Measurements from ENCODE around the gene PRPH. TPM values are rescaled to one million over a fixed set of nuclear protein-coding genes. Genes with fewer than 3 reads are reported as not detected.
"Not testable (repeated sequence)": the region's sequence is repeated elsewhere in the genome, so short reads cannot be mapped to it uniquely, and the experiment has no call there.

PRPH gene
- total RNA-seq, 1 experiment from 2014 or later: not detected

DNA sequence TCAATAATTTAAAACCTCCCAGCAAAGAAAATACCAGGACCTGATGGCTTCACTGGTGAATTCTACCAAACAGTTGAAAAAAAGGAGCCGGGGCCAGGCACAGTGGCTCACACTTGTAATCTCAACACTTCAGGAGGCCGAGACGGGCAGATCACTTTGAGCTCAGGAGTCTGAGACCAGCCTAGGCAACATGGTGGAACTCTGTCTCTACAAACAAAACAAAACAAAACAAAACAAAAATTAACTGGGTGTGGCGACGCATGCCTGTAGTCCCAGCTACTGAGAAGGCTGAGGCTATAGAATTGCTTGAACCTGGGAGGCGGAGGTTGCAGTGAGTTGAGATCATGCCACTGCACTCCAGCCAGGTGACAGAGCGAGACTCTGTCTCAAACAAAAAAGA, 14.4 kb downstream of the PRPH start:
- TF ChIP-seq EZH2 (IDR thresholded peaks at IDR 0.05; ENCODE audit: borderline replicate concordance, low read depth, low read length, poor library complexity, severe bottlenecking): no peak
- TF ChIP-seq, protein P1, sequence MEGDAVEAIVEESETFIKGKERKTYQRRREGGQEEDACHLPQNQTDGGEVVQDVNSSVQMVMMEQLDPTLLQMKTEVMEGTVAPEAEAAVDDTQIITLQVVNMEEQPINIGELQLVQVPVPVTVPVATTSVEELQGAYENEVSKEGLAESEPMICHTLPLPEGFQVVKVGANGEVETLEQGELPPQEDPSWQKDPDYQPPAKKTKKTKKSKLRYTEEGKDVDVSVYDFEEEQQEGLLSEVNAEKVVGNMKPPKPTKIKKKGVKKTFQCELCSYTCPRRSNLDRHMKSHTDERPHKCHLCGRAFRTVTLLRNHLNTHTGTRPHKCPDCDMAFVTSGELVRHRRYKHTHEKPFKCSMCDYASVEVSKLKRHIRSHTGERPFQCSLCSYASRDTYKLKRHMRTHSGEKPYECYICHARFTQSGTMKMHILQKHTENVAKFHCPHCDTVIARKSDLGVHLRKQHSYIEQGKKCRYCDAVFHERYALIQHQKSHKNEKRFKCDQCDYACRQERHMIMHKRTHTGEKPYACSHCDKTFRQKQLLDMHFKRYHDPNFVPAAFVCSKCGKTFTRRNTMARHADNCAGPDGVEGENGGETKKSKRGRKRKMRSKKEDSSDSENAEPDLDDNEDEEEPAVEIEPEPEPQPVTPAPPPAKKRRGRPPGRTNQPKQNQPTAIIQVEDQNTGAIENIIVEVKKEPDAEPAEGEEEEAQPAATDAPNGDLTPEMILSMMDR (conservative IDR thresholded peaks at IDR 0.05; ENCODE audit: low read depth, low read length): no peak

DNA sequence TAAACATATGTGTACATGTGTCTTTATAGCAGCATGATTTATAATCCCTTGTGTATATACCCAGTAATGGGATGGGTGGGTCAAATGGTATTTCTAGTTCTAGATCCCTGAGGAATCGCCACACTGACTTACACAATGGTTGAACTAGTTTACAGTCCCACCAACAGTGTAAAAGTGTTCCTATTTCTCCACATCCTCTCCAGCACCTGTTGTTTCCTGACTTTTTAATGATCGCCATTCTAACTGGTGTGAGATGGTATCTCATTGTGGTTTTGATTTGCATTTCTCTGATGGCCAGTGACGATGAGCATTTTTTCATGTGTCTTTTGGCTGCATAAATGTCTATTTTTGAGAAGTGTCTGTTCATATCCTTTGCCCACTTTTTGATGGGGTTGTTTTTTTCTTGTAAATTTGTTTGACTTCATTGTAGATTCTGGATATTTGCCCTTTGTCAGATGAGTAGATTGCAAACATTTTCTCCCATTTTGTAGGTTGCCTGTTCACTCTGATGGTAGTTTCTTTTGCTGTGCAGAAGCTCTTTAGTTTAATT, 15.6 kb downstream of the PRPH start:
- CTCF ChIA-PET; intact Hi-C loops (cut with micrococcal nuclease; ENCODE audit: unreplicated experiment); H3K27me3 ChIP-seq (replicated peaks; ENCODE audit: insufficient read depth, low read depth, low read length, poor library complexity); H3K36me3 ChIP-seq (ENCODE audit: insufficient read depth, low read length, poor library complexity, severe bottlenecking); DNase-seq (ENCODE audit: low spot score); H3K4me3 ChIP-seq (ENCODE audit: low read depth, low read length, poor library complexity, severe bottlenecking); POLR2A ChIA-PET (ENCODE audit: low non-redundant PET); H3K9me3 ChIP-seq (ENCODE audit: low read depth, low read length, poor library complexity, severe bottlenecking); H3K27ac ChIP-seq (ENCODE audit: low read depth, low read length, poor library complexity, severe bottlenecking); H3K4me1 ChIP-seq (ENCODE audit: insufficient read depth, low read length, poor library complexity, severe bottlenecking); BruUV-seq (replicated peaks): not testable (repeated sequence)

More for the DNA sequence above, 14.4 kb downstream of the PRPH start:
- no peak for DNase-seq (ENCODE audit: low spot score)
- intact Hi-C loops (cut with micrococcal nuclease; ENCODE audit: unreplicated experiment): no loop called here
- H3K4me3 ChIP-seq (ENCODE audit: low read depth, low read length, poor library complexity, severe bottlenecking): no peak overlapping the region
- ChIA-PET CTCF (interaction anchor here (0.7 kb wide), 1 partner anchor 272 kb away, joined by 3 read pairs; no protein-coding TSS in a partner anchor), POLR2A (ENCODE audit: low non-redundant PET) (no interaction called here)
- H3K27ac ChIP-seq (ENCODE audit: low read depth, low read length, poor library complexity, severe bottlenecking): no peak overlapping the region
- no peaks in the 10 kb centered on the region for H3K36me3 ChIP-seq (ENCODE audit: insufficient read depth, low read length, poor library complexity, severe bottlenecking)
- H3K9me3 ChIP-seq (ENCODE audit: low read depth, low read length, poor library complexity, severe bottlenecking): no peaks in the 10 kb centered on the region
- BruUV-seq (replicated peaks): no TSS peak
- no peaks in the 10 kb centered on the region for H3K27me3 ChIP-seq (replicated peaks; ENCODE audit: insufficient read depth, low read depth, low read length, poor library complexity)
- H3K4me1 ChIP-seq (ENCODE audit: insufficient read depth, low read length, poor library complexity, severe bottlenecking): no peaks in the 10 kb centered on the region

GRCh38 chr12:49314811-49315210, 19.9 kb downstream of the PRPH start:
- no peak overlapping the region for H3K27ac ChIP-seq (ENCODE audit: low read depth, low read length, poor library complexity, severe bottlenecking)
- H3K36me3 ChIP-seq (ENCODE audit: insufficient read depth, low read length, poor library complexity, severe bottlenecking): no peaks in the 10 kb centered on the region
- ChIA-PET POLR2A (ENCODE audit: low non-redundant PET) (no interaction called here), CTCF (no interaction called here)
- H3K9me3 ChIP-seq (ENCODE audit: low read depth, low read length, poor library complexity, severe bottlenecking): no peaks in the 10 kb centered on the region
- TF ChIP-seq, protein P1 (conservative IDR thresholded peaks at IDR 0.05; ENCODE audit: low read depth, low read length): no peak
- no peak for TF ChIP-seq EZH2 (IDR thresholded peaks at IDR 0.05; ENCODE audit: borderline replicate concordance, low read depth, low read length, poor library complexity, severe bottlenecking)
- no peak for DNase-seq (ENCODE audit: low spot score)
- no peaks in the 10 kb centered on the region for H3K27me3 ChIP-seq (replicated peaks; ENCODE audit: insufficient read depth, low read depth, low read length, poor library complexity)
- intact Hi-C loops (cut with micrococcal nuclease; ENCODE audit: unreplicated experiment): no loop called here
- no TSS peak for BruUV-seq (replicated peaks)
- H3K4me3 ChIP-seq (ENCODE audit: low read depth, low read length, poor library complexity, severe bottlenecking): no peak overlapping the region
- H3K4me1 ChIP-seq (ENCODE audit: insufficient read depth, low read length, poor library complexity, severe bottlenecking): no peaks in the 10 kb centered on the region

DNA sequence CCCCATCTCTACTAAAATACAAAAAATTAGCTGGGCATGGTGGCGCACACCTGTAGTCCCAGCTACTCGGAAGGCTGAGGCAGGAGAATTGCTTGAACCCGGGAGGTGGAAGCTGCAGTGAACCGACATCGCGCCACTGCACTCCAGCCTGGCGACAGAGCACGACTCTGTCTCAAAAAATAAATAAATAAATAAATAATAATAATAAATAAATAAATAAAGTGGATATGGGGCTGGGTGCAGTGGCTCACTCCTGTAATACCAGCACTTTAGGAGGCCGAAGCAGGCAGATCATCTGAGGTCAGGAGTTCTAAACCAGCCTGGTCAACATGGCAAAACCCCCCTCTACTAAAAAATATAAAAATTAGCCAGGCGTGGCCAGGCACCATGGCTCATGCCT, 22.2 kb downstream of the PRPH start:
- intact Hi-C loops (cut with micrococcal nuclease; ENCODE audit: unreplicated experiment); H3K4me3 ChIP-seq (ENCODE audit: low read depth, low read length, poor library complexity, severe bottlenecking); H3K4me1 ChIP-seq (ENCODE audit: insufficient read depth, low read length, poor library complexity, severe bottlenecking); H3K27ac ChIP-seq (ENCODE audit: low read depth, low read length, poor library complexity, severe bottlenecking); H3K36me3 ChIP-seq (ENCODE audit: insufficient read depth, low read length, poor library complexity, severe bottlenecking); BruUV-seq (replicated peaks); H3K9me3 ChIP-seq (ENCODE audit: low read depth, low read length, poor library complexity, severe bottlenecking); H3K27me3 ChIP-seq (replicated peaks; ENCODE audit: insufficient read depth, low read depth, low read length, poor library complexity); CTCF ChIA-PET; DNase-seq (ENCODE audit: low spot score); POLR2A ChIA-PET (ENCODE audit: low non-redundant PET): not testable (repeated sequence)

DNA sequence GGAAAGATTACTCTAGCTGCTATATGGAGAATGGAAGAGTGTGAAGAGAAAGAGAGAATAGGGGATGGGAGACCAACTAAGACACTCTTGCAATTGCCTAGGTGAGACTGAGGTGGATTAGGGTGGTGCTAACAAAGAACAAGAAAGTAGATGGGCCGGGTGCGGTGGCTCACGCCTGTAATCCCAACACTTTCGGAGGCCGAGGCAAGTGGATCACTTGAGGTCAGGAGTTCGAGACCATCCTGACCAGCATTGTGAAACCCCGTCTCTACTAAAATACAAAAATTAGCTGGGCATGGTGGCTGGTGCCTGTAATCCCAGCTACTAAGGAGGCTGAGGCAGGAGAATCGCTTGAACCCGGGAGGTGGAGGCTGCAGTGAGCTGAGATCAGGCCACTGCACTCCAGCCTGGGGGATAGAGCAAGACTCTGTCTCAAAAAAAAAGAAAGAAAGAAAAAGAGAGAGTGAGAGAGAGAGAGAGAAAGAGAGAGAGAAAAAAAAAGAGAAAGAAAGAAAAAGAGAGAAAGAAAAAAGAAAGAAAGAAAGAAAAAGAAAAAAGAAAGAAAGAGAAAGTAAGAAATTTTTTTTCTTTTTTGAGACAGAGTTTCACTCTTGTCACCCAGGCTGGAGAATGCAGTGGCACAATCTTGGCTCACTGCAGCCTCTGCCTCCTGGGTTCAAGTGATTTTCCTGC, 25.6 kb downstream of the PRPH start:
- POLR2A ChIA-PET (ENCODE audit: low non-redundant PET); BruUV-seq (replicated peaks); H3K27me3 ChIP-seq (replicated peaks; ENCODE audit: insufficient read depth, low read depth, low read length, poor library complexity); CTCF ChIA-PET; H3K27ac ChIP-seq (ENCODE audit: low read depth, low read length, poor library complexity, severe bottlenecking); H3K4me3 ChIP-seq (ENCODE audit: low read depth, low read length, poor library complexity, severe bottlenecking); DNase-seq (ENCODE audit: low spot score); H3K9me3 ChIP-seq (ENCODE audit: low read depth, low read length, poor library complexity, severe bottlenecking); intact Hi-C loops (cut with micrococcal nuclease; ENCODE audit: unreplicated experiment): not testable (repeated sequence)
- peaks cover 13% of the 10 kb centered on the region for H3K4me1 ChIP-seq (ENCODE audit: insufficient read depth, low read length, poor library complexity, severe bottlenecking)
- H3K36me3 ChIP-seq (ENCODE audit: insufficient read depth, low read length, poor library complexity, severe bottlenecking): peaks cover 12% of the 10 kb centered on the region

All from A673 (cell line).